ENCODE data around the gene DCDC2.

- no peak for TF ChIP-seq ZNF384 (IDR thresholded peaks at IDR 0.05)
- no peak for TF ChIP-seq FOXA1 (IDR thresholded peaks at IDR 0.05)
- no peak for TF ChIP-seq ELF4 (IDR thresholded peaks at IDR 0.05)
- TF ChIP-seq FOXM1 (IDR thresholded peaks at IDR 0.05; ENCODE audit: borderline replicate concordance), result no peak
- TF ChIP-seq SP1 (IDR thresholded peaks at IDR 0.05), result no peak
- TF ChIP-seq ARNT (IDR thresholded peaks at IDR 0.05), result no peak
- TF ChIP-seq TARDBP (IDR thresholded peaks at IDR 0.05), result no peak
Observed at GRCh38 chr6:24307881-24308280, 50.0 kb downstream of the DCDC2 start.

Measured in HEK293T (cell line).